Measurements from ENCODE around the gene NOCT. TPM values are rescaled to one million over a fixed set of nuclear protein-coding genes. Genes with fewer than 3 reads are reported as not detected.

Gene NOCT
- total and polyA plus RNA-seq, 2 donors from 2014 or later, result 4.3 to 4.7 TPM

- H3K9ac ChIP-seq (ENCODE audit: low read length in 3 of 3), result peak overlapping the region; percentile 87 to 97 (median 95)
- TF ChIP-seq, protein P1, sequence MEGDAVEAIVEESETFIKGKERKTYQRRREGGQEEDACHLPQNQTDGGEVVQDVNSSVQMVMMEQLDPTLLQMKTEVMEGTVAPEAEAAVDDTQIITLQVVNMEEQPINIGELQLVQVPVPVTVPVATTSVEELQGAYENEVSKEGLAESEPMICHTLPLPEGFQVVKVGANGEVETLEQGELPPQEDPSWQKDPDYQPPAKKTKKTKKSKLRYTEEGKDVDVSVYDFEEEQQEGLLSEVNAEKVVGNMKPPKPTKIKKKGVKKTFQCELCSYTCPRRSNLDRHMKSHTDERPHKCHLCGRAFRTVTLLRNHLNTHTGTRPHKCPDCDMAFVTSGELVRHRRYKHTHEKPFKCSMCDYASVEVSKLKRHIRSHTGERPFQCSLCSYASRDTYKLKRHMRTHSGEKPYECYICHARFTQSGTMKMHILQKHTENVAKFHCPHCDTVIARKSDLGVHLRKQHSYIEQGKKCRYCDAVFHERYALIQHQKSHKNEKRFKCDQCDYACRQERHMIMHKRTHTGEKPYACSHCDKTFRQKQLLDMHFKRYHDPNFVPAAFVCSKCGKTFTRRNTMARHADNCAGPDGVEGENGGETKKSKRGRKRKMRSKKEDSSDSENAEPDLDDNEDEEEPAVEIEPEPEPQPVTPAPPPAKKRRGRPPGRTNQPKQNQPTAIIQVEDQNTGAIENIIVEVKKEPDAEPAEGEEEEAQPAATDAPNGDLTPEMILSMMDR (IDR thresholded peaks at IDR 0.05; ENCODE audit: borderline replicate concordance, extremely low read depth, insufficient read depth), result no peak
- H3K9me3 ChIP-seq (ENCODE audit: control insufficient read depth in 2 of 3, insufficient read depth in 1 of 3, low read length in 3 of 3), result no peaks in the 10 kb centered on the region
- H3K27ac ChIP-seq (ENCODE audit: low read depth in 2 of 2, low read length in 2 of 2), result peak overlapping the region; percentile 98
- H3K4me1 ChIP-seq (ENCODE audit: control insufficient read depth in 2 of 3, insufficient read depth in 2 of 3, low read depth in 1 of 3, low read length in 3 of 3), result peaks cover 0 to 21% (median 7%) of the 10 kb centered on the region in 3 donors
- H3K4me3 ChIP-seq (ENCODE audit: low read length in 3 of 3), result peak overlapping the region; percentile 98 to 99 (median 98)
- FAIRE-seq (peak; percentile 91), DNase-seq (peak; percentile 97 to 99 (median 97))
- H3K27me3 ChIP-seq (ENCODE audit: control insufficient read depth, insufficient read depth, low read length), result no peaks in the 10 kb centered on the region
- no peaks in the 10 kb centered on the region for H3K36me3 ChIP-seq (ENCODE audit: control insufficient read depth in 2 of 3, insufficient read depth in 3 of 3, low read length in 3 of 3)
- intact Hi-C loops (cut with DNase I), result no loop called here
These were observed 67.4 kb downstream of the NOCT start for GRCh38 chr4:139082750-139083606.

DNA sequence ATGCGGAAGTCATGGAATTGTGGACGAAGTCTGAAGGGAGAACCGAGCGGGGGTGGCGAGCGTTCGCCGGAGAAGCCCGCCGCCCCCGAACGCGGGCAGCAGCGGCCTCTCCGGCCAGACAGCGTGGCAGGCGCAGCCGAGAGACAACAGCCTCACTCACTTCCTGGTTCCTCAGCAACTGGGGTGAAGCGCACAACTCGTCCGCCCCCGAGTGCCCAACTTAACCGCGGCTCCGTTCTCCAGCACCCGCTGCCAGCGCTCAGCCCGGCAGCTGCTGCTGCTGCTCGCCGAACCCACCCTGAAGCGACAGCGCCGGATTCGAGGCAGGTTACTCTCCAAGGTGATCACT lies 68.0 kb downstream of the NOCT start:
- DNase-seq, result peak in 2 of 5 donors; percentile 79 to 86
- Histone ChIP-seq H3K36me3 (ENCODE audit: control insufficient read depth in 2 of 3, insufficient read depth in 3 of 3, low read length in 3 of 3) (no peaks in the 10 kb centered on the region), H3K4me3 (ENCODE audit: low read length in 3 of 3) (peak overlapping the region; percentile 98 to 99 (median 98)), H3K27me3 (ENCODE audit: control insufficient read depth, insufficient read depth, low read length) (no peaks in the 10 kb centered on the region), H3K4me1 (ENCODE audit: control insufficient read depth in 2 of 3, insufficient read depth in 2 of 3, low read depth in 1 of 3, low read length in 3 of 3) (peaks cover 0 to 20% (median 7%) of the 10 kb centered on the region in 3 donors), H3K9ac (ENCODE audit: low read length in 3 of 3) (peak overlapping the region; percentile 87 to 97 (median 93)), H3K27ac (ENCODE audit: low read depth in 2 of 2, low read length in 2 of 2) (peak overlapping the region; percentile 98), H3K9me3 (ENCODE audit: control insufficient read depth in 2 of 3, insufficient read depth in 1 of 3, low read length in 3 of 3) (no peaks in the 10 kb centered on the region)
- TF ChIP-seq, protein P1 (IDR thresholded peaks at IDR 0.05; ENCODE audit: borderline replicate concordance, extremely low read depth, insufficient read depth), result no peak
- intact Hi-C loops (cut with DNase I), result no loop called here
- no peak for FAIRE-seq

DNA sequence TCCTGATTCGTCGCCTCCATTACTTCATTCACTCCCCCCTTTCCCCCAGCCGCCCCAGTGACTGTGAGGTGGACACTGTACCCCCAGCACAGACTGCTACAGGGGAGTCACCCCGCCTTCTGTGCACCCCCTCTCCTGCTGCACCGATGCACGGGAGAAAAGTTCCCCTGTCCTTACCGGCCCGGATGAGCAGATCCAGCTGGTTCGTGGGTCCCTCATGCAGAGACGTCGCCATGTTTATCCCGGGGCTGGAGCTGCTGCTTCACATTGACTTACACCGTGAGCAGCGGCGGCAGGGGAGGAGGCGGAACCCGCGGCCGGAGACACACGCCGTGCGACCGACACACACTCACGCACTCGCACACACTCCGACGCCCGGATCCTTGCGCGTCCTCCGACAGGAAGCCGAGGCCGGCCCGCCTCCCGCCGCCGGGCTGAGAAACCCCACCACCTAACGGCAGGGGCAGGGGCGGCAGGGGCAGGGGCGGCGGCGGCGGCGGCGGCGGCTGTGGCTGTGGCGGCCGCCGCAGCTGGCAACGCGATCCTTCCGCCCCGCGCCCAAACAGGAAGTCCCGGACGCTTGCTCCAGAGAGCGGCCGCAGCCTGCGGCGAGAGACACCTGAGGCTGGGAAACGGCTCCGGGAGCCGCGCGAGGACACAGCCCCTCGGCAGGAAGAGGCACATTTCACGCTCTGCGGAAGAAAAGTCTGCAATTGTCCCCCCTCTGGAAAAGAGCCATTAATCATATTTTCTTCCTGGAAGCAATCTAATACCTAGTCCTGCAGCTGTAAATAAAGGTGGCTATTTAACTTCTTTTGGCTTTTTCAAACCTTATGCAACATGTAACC lies 68.6 kb downstream of the NOCT start:
- intact Hi-C loops (cut with DNase I), result no loop called here

More for the DNA sequence above, 68.6 kb downstream of the NOCT start:
- TF ChIP-seq, protein P1 (IDR thresholded peaks at IDR 0.05; ENCODE audit: borderline replicate concordance, extremely low read depth, insufficient read depth), result peak; percentile 2
- no peaks in the 10 kb centered on the region for H3K9me3 ChIP-seq (ENCODE audit: control insufficient read depth in 2 of 3, insufficient read depth in 1 of 3, low read length in 3 of 3)
- peak overlapping the region; percentile 98 for H3K27ac ChIP-seq (ENCODE audit: low read depth in 2 of 2, low read length in 2 of 2)
- peaks cover 0 to 20% (median 7%) of the 10 kb centered on the region in 3 donors for H3K4me1 ChIP-seq (ENCODE audit: control insufficient read depth in 2 of 3, insufficient read depth in 2 of 3, low read depth in 1 of 3, low read length in 3 of 3)
- H3K27me3 ChIP-seq (ENCODE audit: control insufficient read depth, insufficient read depth, low read length), result no peaks in the 10 kb centered on the region
- DNase-seq (peak; percentile 94 to 98 (median 95)), FAIRE-seq (no peak)
- H3K36me3 ChIP-seq (ENCODE audit: control insufficient read depth in 2 of 3, insufficient read depth in 3 of 3, low read length in 3 of 3), result no peaks in the 10 kb centered on the region
- H3K9ac ChIP-seq (ENCODE audit: low read length in 3 of 3), result peak overlapping the region; percentile 87 to 97 (median 93)
- peak overlapping the region; percentile 98 to 99 (median 98) for H3K4me3 ChIP-seq (ENCODE audit: low read length in 3 of 3)

Data from kidney (tissue), 14 donors.